ENCODE data around the gene KIF1B. TPM values are rescaled to one million over a fixed set of nuclear protein-coding genes. Genes with fewer than 3 reads are reported as not detected.

Gene KIF1B
- total and polyA plus RNA-seq, 9 of the 15 experiments (the other 6 are each of a cell fraction or from before 2014, with no cell fraction given): 2.8 to 19.8 (median 11.9) TPM

GRCh38 chr1:10210841-10211804 is 753 bp downstream of the KIF1B start (continued):
- no peak for TF ChIP-seq SFPQ (IDR thresholded peaks at IDR 0.05; ENCODE audit: low read depth, low read length)
- no peak for TF ChIP-seq ZBTB2 (IDR thresholded peaks at IDR 0.05)
- TF ChIP-seq SP2 (IDR thresholded peaks at IDR 0.05; ENCODE audit: extremely low read depth, low read depth, low read length, poor library complexity, severe bottlenecking): no peak
- no peak for TF ChIP-seq CUX1 (CRISPR knock-in tag; IDR thresholded peaks at IDR 0.05)
- no peak for TF ChIP-seq ELF2 (CRISPR knock-in tag; IDR thresholded peaks at IDR 0.05)
- TF ChIP-seq ZBTB11 (CRISPR knock-in tag; IDR thresholded peaks at IDR 0.05): 0 out of 6 replicates have a peak, but pooled peaks of 1 of the 3 experiments have one; percentile 33
- no peak for TF ChIP-seq KLF16 (IDR thresholded peaks at IDR 0.05)
